OCI-LY7 (cell line): ENCODE data around the gene RHOA. TPM values are rescaled to one million over a fixed set of nuclear protein-coding genes. Genes with fewer than 3 reads are reported as not detected.

Source experiments
- BruUV-seq: library from RNA; stranded (reverse); fragments of 400-500 nt; replicated peaks from 2 replicates; lab custom pipeline; 2021; lab: Mats Ljungman, UMichigan
- CTCF ChIA-PET: fragments of 300-600 bp; sonication (Branson Sonifier 250); formaldehyde crosslinking; loops from one replicate; lab custom pipeline; 2022; ENCODE audit warnings: antibody characterized with exemption; ENCODE audit not compliant: unreplicated experiment; lab: Charles Lee
- POLR2A ChIA-PET: fragments of 300-600 bp; sonication (Branson Sonifier 250); formaldehyde crosslinking; loops from one replicate; lab custom pipeline; 2022; ENCODE audit warnings: antibody characterized with exemption; lab: Charles Lee
- DNase-seq: peaks from one replicate; pipeline ENCODE4 v3.0.0-alpha.2; 2015; ENCODE audit warnings: low spot score
- H2AFZ ChIP-seq: fragments of 200-600 bp; sonication (generic), shearing (Covaris generic); 2 replicates; pipeline ENCODE4 v1.6.1; 2014; ENCODE audit warnings: mild to moderate bottlenecking, antibody characterized with exemption, low read length, moderate library complexity
- H3K27ac ChIP-seq: fragments of 200-600 bp; sonication (generic); 2 replicates; pipeline ENCODE4 v1.5.1; 2014; ENCODE audit warnings: mixed run types, low read depth, mild to moderate bottlenecking, moderate library complexity, low read length, inconsistent platforms; ENCODE audit not compliant: poor library complexity, severe bottlenecking
- H3K36me3 ChIP-seq: fragments of 200-600 bp; sonication (generic); 2 replicates; pipeline ENCODE4 v1.6.1; 2014; ENCODE audit warnings: mild to moderate bottlenecking, antibody characterized with exemption, low read length, moderate library complexity, mixed read lengths; ENCODE audit not compliant: insufficient read depth
- H3K4me1 ChIP-seq: fragments of 200-600 bp; sonication (generic); 2 replicates; pipeline ENCODE4 v1.5.1; 2014; ENCODE audit warnings: mild to moderate bottlenecking, low read length; ENCODE audit not compliant: insufficient read depth, poor library complexity, severe bottlenecking
- H3K4me2 ChIP-seq: fragments of 200-600 bp; sonication (generic); 2 replicates; pipeline ENCODE4 v1.6.1; 2014; ENCODE audit warnings: mild to moderate bottlenecking, low read length
- H3K4me3 ChIP-seq: fragments of 200-600 bp; sonication (generic); 2 replicates; pipeline ENCODE4 v1.5.1; 2014; ENCODE audit warnings: mild to moderate bottlenecking, low read depth, low read length; ENCODE audit not compliant: poor library complexity, severe bottlenecking
- H3K79me2 ChIP-seq: fragments of 200-600 bp; sonication (generic); 2 replicates; pipeline ENCODE4 v1.6.1; 2016; ENCODE audit warnings: low read depth, mild to moderate bottlenecking, low read length, moderate library complexity, mixed read lengths; ENCODE audit not compliant: insufficient read depth
- H3K9me2 ChIP-seq: fragments of 200-600 bp; sonication (generic); 2 replicates; pipeline ENCODE4 v1.6.1; 2016; ENCODE audit warnings: mild to moderate bottlenecking, low read length, mixed read lengths; ENCODE audit not compliant: insufficient read depth
- H3K9me3 ChIP-seq: fragments of 200-600 bp; sonication (generic); 2 replicates; pipeline ENCODE4 v1.6.1; 2014; ENCODE audit warnings: mild to moderate bottlenecking, mixed run types, low read length, mixed read lengths
- H4K20me1 ChIP-seq: fragments of 200-600 bp; sonication (generic); 2 replicates; pipeline ENCODE4 v1.6.1; 2014; ENCODE audit warnings: mild to moderate bottlenecking, antibody characterized with exemption, low read length, moderate library complexity, mixed read lengths; ENCODE audit not compliant: insufficient read depth
- EZH2phosphoT487 ChIP-seq: fragments of 200-600 bp; sonication (generic); IDR thresholded peaks from 2 replicates; pipeline ENCODE4 v1.6.1; 2018; ENCODE audit warnings: low read depth, borderline replicate concordance, mild to moderate bottlenecking, mixed run types, antibody characterized with exemption, low read length, moderate library complexity, mixed read lengths
- intact Hi-C: fragments of 100-400 bp; cut with micrococcal nuclease; formaldehyde crosslinking; loops from one replicate; pipeline ENCODE4 v1.10.0; 2022; ENCODE audit not compliant: unreplicated experiment
- total RNA-seq, 2 experiments: library from RNA; depleted of rRNA in 1 of 2; stranded (reverse); fragments of >200 nt in 1 of 2; shearing (Covaris generic) in 1 of 2; gene quantifications; 2 replicates each; pipeline ENCODE4 v1.2.3, GENCODE V29; 2014 to 2022
- TF ChIP-seq, protein P1 (sequence below): fragments of 200-600 bp; sonication (generic); conservative IDR thresholded peaks from 2 replicates; pipeline ENCODE4 v1.5.1; 2014; ENCODE audit warnings: mild to moderate bottlenecking, antibody characterized with exemption, low read length, moderate library complexity, mixed read lengths

RHOA gene
- total RNA-seq, 2 experiments from 2014 or later = 218 to 373 TPM

DNA sequence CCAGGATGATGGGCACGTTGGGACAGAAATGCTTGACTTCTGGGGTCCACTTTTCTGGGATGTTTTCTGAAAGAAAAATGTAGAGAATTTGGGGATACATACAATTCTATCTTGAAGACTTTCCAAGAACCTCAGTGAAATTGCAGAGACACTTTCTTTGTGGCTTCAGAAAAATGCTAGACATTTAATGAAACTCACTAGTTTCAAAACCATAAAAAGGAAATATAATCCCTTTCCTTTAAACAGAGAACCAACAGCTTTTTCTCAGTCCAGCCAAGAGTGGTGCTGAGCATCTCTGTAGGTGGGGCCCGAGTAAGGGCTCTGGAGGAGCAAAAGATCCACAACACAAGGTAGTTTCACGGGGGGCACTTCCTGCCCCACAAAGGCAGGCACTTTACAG, 49.2 kb downstream of the RHOA start:
- H3K27ac ChIP-seq = no peak overlapping the region
- peaks cover 19% of the 10 kb centered on the region for H3K4me1 ChIP-seq
- intact Hi-C loops = no loop called here
- H3K4me2 ChIP-seq = no peak overlapping the region
- peaks cover 92% of the 10 kb centered on the region for H3K36me3 ChIP-seq
- H3K4me3 ChIP-seq = no peak overlapping the region
- DNase-seq = no peak
- H4K20me1 ChIP-seq = no peaks in the 10 kb centered on the region
- H3K9me2 ChIP-seq = no peaks in the 10 kb centered on the region
- no peaks in the 10 kb centered on the region for H3K9me3 ChIP-seq
- POLR2A ChIA-PET = no interaction called here
- TF ChIP-seq, protein P1, sequence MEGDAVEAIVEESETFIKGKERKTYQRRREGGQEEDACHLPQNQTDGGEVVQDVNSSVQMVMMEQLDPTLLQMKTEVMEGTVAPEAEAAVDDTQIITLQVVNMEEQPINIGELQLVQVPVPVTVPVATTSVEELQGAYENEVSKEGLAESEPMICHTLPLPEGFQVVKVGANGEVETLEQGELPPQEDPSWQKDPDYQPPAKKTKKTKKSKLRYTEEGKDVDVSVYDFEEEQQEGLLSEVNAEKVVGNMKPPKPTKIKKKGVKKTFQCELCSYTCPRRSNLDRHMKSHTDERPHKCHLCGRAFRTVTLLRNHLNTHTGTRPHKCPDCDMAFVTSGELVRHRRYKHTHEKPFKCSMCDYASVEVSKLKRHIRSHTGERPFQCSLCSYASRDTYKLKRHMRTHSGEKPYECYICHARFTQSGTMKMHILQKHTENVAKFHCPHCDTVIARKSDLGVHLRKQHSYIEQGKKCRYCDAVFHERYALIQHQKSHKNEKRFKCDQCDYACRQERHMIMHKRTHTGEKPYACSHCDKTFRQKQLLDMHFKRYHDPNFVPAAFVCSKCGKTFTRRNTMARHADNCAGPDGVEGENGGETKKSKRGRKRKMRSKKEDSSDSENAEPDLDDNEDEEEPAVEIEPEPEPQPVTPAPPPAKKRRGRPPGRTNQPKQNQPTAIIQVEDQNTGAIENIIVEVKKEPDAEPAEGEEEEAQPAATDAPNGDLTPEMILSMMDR = no peak
- TF ChIP-seq EZH2phosphoT487 = no peak
- BruUV-seq = no TSS peak
- peaks cover 18% of the 10 kb centered on the region for H3K79me2 ChIP-seq
- no peak overlapping the region for H2AFZ ChIP-seq
- CTCF ChIA-PET = no interaction called here

DNA sequence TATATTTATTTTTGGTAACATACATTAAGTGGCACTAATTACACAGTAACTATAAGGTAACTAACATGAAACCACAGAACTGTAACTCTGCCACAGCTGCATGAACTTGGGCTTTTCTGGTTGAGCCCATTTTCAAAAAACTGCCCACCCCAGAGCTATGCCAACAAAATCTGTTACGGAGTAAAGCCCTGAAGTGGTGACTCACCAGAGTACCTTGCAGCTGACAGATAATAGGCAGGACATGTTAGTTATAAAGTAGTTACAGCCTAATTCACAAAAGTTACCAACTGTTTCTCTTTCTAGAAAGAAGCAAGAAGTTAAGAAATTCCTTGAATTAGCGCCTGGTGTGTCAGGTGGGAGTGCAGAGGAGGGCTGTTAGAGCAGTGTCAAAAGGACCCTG, 52.2 kb downstream of the RHOA start:
- Histone ChIP-seq H3K4me2 (no peak overlapping the region), H3K36me3 (peaks cover 88% of the 10 kb centered on the region), H3K9me3 (no peaks in the 10 kb centered on the region), H3K4me1 (peaks cover 31% of the 10 kb centered on the region), H3K4me3 (no peak overlapping the region), H3K27ac (peak overlapping the region; percentile 76), H3K9me2 (no peaks in the 10 kb centered on the region), H3K79me2 (peaks cover 9% of the 10 kb centered on the region; the same call in 1 of the 2 replicates), H2AFZ (no peak overlapping the region), H4K20me1 (no peaks in the 10 kb centered on the region)
- ChIA-PET CTCF (interaction anchor here (1.0 to 1.4 kb wide), 2 partner anchors 19 to 20 kb away, joined by 3 to 5 read pairs; partner anchors contain the start of gene USP4), POLR2A (interaction anchor here (1.4 to 2.6 kb wide), 2 partner anchors 14 to 20 kb away, joined by 7 to 17 read pairs; partner anchors contain the start of gene USP4)
- BruUV-seq = no TSS peak
- no peak for TF ChIP-seq EZH2phosphoT487
- TF ChIP-seq, protein P1 = no peak
- DNase-seq = no peak
- intact Hi-C loops = loop anchor here (2.0 kb wide), 1 partner anchor 51 kb away; the partner anchor contains the start of gene RHOA

DNA sequence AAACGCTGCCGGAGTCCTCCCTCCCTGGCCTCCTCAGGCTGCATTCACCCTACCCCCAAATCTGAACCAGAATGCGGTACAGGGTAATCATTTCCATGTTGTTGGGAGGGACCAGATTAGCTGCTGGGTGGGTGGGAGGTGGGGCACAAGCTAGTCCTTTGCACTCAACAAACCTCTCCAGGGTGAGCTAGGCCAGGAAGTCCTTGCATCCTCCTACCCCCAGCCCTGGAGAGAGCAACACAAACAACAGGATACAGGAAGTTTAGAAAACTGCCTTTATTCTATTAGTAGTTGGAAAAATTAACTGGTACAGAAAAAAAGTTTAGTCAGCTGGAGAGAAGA, 52.9 kb downstream of the RHOA start:
- CTCF ChIA-PET = interaction anchor here (0.7 to 1.4 kb wide), 3 partner anchors 19 to 53 kb away, joined by 3 to 5 read pairs (median 3); partner anchors contain the start of genes RHOA and USP4
- H3K4me3 ChIP-seq = peak overlapping the region; percentile 68
- H3K4me1 ChIP-seq = peaks cover 31% of the 10 kb centered on the region
- no peaks in the 10 kb centered on the region for H4K20me1 ChIP-seq
- no peaks in the 10 kb centered on the region for H3K9me2 ChIP-seq
- H3K79me2 ChIP-seq = peaks cover 9% of the 10 kb centered on the region; the same call in 1 of the 2 replicates
- no peak overlapping the region; the same call in 1 of the 2 replicates for H2AFZ ChIP-seq
- H3K36me3 ChIP-seq = peaks cover 88% of the 10 kb centered on the region
- intact Hi-C loops = loop anchor here (1.0 to 2.0 kb wide), 3 partner anchors 18 to 52 kb away; partner anchors contain the start of genes RHOA and USP4
- no TSS peak for BruUV-seq
- no peak for DNase-seq
- H3K9me3 ChIP-seq = no peaks in the 10 kb centered on the region
- H3K4me2 ChIP-seq = peak overlapping the region; percentile 73
- POLR2A ChIA-PET = interaction anchor here (0.8 to 2.6 kb wide), 3 partner anchors 11 to 19 kb away, joined by 3 to 17 read pairs (median 7); partner anchors contain the start of gene USP4
- no peak for TF ChIP-seq EZH2phosphoT487
- TF ChIP-seq, protein P1 = no peak
- H3K27ac ChIP-seq = peak overlapping the region; percentile 76
